LoVo (cell line): Measurements from ENCODE around the gene PRKACG.
A peak's percentile ranks its signal among the peaks of the same experiment; 100 is the strongest.

Experiments
- DNase-seq: peaks from one replicate; pipeline ENCODE4 v3.0.0-alpha.2; 2016; ENCODE audit warnings: low spot score

Gene PRKACG

DNA sequence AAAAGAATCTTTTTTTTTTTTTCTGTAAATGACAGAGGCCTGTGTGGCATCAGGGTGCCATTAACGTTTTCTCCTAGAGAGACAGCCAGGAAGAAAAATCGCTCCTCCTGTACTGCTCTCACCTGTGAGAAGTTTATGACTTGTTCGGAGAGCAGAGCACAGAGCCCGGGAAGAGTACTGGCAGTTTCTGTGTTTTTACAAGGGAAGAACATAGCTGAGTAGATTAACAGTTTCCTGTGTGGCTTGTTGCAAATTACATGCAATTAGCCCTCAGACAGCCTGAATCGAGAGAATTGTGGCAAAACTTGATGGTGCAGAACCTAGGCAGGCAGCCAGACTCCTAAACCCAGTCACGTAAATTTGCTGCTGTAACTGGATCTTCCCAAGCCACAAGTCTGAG lies 32.1 kb downstream of the PRKACG start:
- DNase-seq: no peak

GRCh38 chr9:68980341-68980914 lies 33.5 kb downstream of the PRKACG start:
- no peak for DNase-seq

DNA sequence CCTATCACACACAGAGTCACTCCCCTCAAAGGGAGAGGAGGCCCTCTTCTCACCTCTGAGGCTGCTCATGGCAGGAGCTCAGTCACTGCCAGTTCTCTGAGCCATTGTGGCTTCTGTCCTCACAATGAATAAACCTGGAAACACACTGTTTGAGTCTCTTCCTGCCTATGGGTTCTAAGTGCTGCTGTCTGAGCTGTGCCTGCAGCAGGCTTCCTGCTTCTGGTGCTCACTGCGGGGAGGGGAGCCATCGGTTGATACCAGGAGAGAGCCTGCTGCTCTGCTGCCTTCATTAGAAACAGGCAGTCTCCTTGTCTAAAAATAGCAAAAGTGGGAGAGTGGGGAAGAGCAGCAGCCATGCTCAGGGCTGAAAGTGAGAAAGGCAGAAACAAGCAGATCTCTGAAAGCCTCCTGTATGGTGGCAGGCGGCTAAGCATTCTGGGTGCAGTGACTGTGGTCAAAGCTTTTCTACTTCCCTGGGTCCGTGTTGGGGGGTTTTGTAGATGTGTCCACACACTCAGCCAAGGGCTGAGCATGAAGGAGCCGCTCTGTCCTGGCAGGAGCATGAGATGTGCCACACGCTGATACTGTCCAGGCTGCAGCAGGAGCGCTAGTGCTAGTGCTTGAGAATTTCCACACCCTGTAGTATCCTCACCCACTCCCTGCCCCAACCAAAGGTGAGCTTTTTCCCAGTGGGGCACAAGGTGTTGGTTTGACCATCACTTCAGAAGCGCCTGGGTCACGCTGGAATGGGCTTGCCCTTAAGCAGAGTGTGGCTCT lies 34.2 kb downstream of the PRKACG start:
- no peak for DNase-seq

DNA sequence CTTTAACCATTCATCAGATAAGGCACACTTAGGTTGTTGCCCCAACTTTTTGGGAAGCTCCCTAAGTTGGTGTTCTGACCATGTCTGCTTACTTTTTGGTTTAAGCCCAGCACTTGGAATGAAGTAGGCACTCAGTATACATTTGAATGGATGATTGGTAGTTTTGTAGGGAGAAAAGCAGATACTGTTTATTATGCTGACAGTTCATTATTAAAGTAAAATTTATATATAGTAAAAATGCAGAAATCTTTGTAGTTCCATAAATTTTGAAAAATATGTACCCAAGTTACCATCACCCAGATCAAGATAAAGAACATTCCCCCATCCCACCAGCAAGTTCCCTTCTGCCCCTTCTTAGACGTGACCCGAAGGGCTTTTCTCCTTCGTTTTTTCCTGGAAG lies 35.4 kb downstream of the PRKACG start:
- DNase-seq: no peak

DNA sequence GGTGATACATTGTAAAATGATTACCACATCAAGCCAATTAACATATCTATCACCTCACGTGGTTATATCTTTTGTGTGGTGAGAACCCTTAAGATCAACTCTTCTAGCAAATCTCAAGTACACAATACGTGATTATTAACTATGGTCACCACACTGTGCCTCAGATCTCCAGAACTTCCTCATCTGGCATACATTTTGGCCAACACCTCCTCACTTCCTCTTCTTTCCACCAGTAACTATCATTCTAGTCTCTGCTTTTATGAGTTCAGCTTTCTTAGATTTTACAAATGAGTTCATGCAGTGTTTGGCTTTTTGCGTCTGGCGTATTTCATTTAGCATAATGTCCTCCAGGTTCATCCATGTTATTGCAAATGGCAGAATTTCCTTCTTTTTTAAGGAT lies 35.8 kb downstream of the PRKACG start:
- no peak for DNase-seq

DNA sequence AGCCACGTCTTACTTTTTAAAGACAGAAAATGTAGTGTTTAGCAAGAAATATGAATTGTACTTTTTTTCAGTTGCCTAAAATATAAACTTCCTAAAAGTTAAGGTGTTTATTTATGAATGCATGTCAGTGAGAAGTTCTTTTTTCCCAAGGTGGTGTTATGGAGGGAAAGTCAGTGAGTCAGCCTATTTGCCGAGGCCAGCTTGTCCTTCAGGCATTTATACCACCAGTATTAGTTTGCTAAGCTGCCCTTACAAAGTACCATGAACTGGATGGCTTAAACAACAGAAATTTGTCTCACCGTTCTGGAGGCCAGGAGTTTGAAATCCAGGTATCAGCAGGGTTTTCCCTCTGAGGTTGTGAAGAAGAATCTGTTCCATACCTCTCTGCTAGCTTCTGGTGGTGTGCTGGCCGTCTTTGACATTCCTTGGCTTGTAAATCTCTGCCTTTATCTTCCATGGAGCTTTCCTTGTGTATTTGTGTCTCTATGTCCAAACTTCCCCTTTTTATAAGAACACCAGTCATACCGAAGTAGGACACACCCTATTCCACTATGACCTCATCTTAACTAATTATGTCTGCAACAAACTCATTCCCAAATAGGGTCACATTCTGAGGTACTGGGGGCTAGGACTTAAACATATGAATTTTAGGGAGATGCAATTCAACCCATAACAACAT lies 38.4 kb downstream of the PRKACG start:
- no peak for DNase-seq

- DNase-seq: no peak
Observed at GRCh38 chr9:68974901-68975300, 39.0 kb downstream of the PRKACG start.

DNA sequence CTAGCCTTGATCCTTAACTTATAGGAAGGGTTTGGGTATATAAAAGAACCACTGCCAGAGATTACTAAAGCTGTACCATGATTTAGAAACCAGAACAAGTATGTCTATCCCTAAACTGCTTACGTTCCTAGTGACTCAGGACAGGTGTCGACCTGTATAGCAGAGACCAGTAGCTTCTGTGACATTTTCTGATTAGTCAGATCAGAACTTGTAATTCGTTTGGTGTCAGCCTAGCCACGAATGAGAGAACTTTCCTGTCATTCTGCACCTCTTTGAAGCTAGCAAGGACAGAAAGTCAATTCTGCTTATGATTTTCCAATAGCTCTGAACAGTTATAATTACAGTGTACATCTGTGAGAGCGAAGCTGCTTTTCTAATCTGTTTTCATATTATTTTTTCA lies 39.5 kb downstream of the PRKACG start:
- DNase-seq: no peak

GRCh38 chr9:68973619-68974018 lies 40.3 kb downstream of the PRKACG start:
- no peak for DNase-seq

DNA sequence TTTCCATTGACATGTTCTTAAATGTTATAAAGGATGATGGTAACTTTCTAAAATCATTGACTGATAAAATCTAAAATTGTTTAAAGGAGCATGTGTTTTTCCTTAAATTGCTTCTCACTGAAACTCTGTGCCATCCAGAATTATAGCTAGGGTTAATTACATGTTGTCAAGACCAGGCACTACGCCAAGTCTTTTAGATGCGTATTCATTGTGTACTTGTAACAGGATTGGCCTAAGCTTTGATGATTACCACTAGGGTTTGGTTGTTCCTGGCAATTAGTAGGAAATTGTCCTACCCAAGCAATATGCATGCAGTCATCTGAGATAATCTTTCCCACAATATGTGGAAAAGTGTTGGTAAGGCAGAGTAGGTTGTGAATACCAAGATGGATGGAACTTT lies 43.8 kb downstream of the PRKACG start:
- no peak for DNase-seq

GRCh38 chr9:68969538-68969937 lies 44.4 kb downstream of the PRKACG start:
- DNase-seq: no peak

- DNase-seq: no peak
Observed at GRCh38 chr9:68967800-68968199, 46.1 kb downstream of the PRKACG start.

GRCh38 chr9:68966496-68966944 lies 47.4 kb downstream of the PRKACG start:
- DNase-seq: no peak

GRCh38 chr9:68964765-68965164 lies 49.1 kb downstream of the PRKACG start:
- no peak for DNase-seq

DNA sequence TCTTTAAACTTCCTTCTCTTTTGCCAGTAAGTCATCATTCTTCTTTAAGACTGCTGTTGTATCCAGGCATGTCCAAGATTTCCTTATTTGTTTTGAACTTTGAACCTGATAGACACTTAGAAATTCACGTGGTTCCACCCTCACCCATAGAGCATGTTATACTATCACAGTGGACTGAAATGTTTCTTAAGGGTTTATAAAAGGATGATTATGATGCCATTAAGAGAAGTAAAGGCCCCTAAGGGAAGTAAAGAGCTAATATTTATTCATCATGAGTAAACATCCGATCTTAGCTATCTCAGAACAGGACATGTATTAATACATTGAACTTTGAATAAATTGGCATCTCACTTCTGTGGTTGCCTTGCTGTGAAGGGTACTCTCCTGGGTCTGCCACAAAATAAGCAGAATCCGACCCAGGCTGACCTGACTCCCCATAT lies 49.8 kb downstream of the PRKACG start:
- peak; percentile 11 for DNase-seq

DNA sequence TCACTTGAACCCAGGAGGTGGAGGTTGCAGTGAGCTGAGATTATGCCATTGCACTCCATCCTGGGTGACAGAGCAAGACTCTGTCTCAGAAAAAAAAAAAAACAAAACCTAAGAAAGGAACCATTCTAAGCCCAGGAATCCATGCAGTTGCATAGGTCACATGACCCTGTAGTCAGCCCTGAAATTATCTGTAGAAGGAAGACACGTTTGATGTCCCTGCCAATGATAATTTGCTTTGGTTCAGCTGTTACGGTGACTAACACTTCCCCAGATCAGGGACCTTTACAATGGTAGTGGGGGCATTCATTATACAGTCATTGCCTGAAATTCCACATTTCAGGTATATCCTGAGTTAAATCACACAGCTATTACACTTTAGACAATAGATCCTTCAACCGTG lies 50.5 kb downstream of the PRKACG start:
- DNase-seq: no peak
